ENCODE measurements around the gene PHETA1. TPM values are rescaled to one million over a fixed set of nuclear protein-coding genes. Genes with fewer than 3 reads are reported as not detected.

Gene PHETA1, protein sequence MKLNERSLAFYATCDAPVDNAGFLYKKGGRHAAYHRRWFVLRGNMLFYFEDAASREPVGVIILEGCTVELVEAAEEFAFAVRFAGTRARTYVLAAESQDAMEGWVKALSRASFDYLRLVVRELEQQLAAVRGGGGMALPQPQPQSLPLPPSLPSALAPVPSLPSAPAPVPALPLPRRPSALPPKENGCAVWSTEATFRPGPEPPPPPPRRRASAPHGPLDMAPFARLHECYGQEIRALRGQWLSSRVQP
- total RNA-seq (2012; rRNA removed), result 7.0 and 9.4 TPM in 2 replicates

GRCh38 chr12:111368788-111369495 is at the start of gene PHETA1:
TSS of gene PHETA1 (minus strand) at chr12:111369095. CDS start at chr12:111363427, 5,668 bp downstream.
- Histone ChIP-seq H3K4me1 (ENCODE audit: control insufficient read depth, insufficient read depth, low read length) (peaks cover 18% of the 10 kb centered on the region), H3K4me2 (ENCODE audit: low read length) (peak within 1 kb of the TSS; percentile 99), H3K4me3 (ENCODE audit: low read length) (peak within 1 kb of the TSS; percentile 96), H3K36me3 (ENCODE audit: insufficient read depth, low read length) (peaks cover 3% of the 10 kb centered on the region), H3K9me3 (replicated peaks; ENCODE audit: low read length) (no peaks in the 10 kb centered on the region), H3K27me3 (ENCODE audit: control insufficient read depth, insufficient read depth, low read length) (no peaks in the 10 kb centered on the region), H3K9ac (ENCODE audit: low read depth, low read length) (peak within 1 kb of the TSS; percentile 88)

- H3K9ac ChIP-seq (ENCODE audit: low read depth, low read length), result no peak overlapping the region
- peaks cover 14% of the 10 kb centered on the region for H3K4me1 ChIP-seq (ENCODE audit: control insufficient read depth, insufficient read depth, low read length)
- peaks cover 58% of the 10 kb centered on the region for H3K36me3 ChIP-seq (ENCODE audit: insufficient read depth, low read length)
- no peaks in the 10 kb centered on the region for H3K9me3 ChIP-seq (replicated peaks; ENCODE audit: low read length)
- no peak overlapping the region for H3K4me3 ChIP-seq (ENCODE audit: low read length)
- no peak overlapping the region for H3K4me2 ChIP-seq (ENCODE audit: low read length)
- no peaks in the 10 kb centered on the region for H3K27me3 ChIP-seq (ENCODE audit: control insufficient read depth, insufficient read depth, low read length)
These were observed 49.6 kb upstream of the PHETA1 start for GRCh38 chr12:111418594-111418880.

DNA sequence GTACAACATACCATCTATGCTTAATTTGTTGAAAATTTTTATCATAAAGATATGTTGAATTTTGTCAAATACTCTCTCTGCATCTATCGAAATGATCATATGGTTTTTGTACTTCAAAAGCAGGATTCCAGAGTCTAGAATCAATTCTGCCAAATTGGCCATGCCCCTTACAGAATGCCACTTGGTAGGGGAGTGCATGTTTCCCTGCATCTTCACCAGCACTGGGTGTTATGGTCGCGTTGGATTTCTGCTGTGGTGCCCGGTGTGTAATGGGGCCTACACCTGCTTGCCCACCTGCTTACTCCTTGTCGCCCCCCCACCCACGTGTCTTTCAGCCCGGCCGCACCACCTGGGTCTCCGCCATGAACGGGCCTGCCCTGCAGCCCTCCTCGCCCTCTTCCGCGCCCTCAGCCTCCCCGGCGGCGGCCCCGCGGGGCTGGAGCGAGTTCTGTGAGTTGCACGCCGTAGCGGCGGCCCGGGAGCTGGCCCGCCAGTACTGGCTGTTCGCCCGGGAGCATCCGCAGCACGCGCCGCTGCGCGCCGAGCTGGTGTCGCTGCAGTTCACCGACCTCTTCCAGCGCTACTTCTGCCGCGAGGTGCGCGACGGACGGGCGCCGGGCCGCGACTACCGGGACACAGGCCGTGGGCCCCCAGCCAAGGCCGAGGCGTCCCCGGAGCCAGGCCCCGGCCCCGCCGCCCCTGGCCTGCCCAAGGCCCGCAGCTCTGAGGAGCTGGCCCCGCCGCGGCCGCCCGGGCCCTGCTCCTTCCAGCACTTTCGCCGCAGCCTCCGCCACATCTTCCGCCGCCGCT is 49.1 kb upstream of the PHETA1 start:
- Histone ChIP-seq H3K4me2 (ENCODE audit: low read length) (no peak overlapping the region), H3K4me1 (ENCODE audit: control insufficient read depth, insufficient read depth, low read length) (peaks cover 20% of the 10 kb centered on the region), H3K27me3 (ENCODE audit: control insufficient read depth, insufficient read depth, low read length) (no peaks in the 10 kb centered on the region), H3K9ac (ENCODE audit: low read depth, low read length) (no peak overlapping the region), H3K9me3 (replicated peaks; ENCODE audit: low read length) (no peaks in the 10 kb centered on the region), H3K36me3 (ENCODE audit: insufficient read depth, low read length) (peaks cover 57% of the 10 kb centered on the region), H3K4me3 (ENCODE audit: low read length) (no peak overlapping the region)

- Histone ChIP-seq H3K36me3 (ENCODE audit: insufficient read depth, low read length) (peaks cover 55% of the 10 kb centered on the region), H3K4me3 (ENCODE audit: low read length) (no peak overlapping the region), H3K4me2 (ENCODE audit: low read length) (no peak overlapping the region), H3K27me3 (ENCODE audit: control insufficient read depth, insufficient read depth, low read length) (no peaks in the 10 kb centered on the region), H3K4me1 (ENCODE audit: control insufficient read depth, insufficient read depth, low read length) (peaks cover 27% of the 10 kb centered on the region), H3K9me3 (replicated peaks; ENCODE audit: low read length) (no peaks in the 10 kb centered on the region), H3K9ac (ENCODE audit: low read depth, low read length) (no peak overlapping the region)
These were observed 48.4 kb upstream of the PHETA1 start for GRCh38 chr12:111417290-111417689.

DNA sequence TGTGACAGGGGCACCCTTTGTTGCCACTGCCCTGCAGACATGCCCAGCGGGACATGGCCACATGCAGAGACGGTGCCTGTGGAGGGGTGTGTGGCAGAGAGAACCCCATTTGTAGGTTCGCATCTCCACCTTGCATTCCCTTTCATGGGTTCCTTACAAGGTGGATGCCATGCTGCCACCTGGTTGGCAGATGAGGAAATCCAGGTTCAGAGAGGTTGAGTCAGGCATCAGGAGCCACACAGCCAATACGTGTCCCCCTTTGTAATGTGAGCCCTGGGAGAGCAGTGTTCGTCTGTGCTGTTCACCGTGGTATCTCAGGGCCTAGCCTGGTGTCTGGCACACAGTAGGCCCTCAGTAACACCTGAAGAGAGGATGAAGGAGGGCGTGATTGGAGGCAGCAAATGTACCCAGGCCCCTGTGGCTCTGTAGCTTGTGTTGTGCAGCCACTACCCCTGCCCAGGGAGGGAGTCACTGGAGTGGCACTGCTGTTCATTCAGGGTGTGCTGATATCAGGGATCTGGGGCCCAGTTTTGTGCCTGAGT is 45.9 kb upstream of the PHETA1 start:
- no peaks in the 10 kb centered on the region for H3K9me3 ChIP-seq (replicated peaks; ENCODE audit: low read length)
- H3K9ac ChIP-seq (ENCODE audit: low read depth, low read length), result no peak overlapping the region
- no peak overlapping the region for H3K4me2 ChIP-seq (ENCODE audit: low read length)
- peaks cover 30% of the 10 kb centered on the region for H3K36me3 ChIP-seq (ENCODE audit: insufficient read depth, low read length)
- H3K4me1 ChIP-seq (ENCODE audit: control insufficient read depth, insufficient read depth, low read length), result peaks cover 52% of the 10 kb centered on the region
- no peak overlapping the region for H3K4me3 ChIP-seq (ENCODE audit: low read length)
- no peaks in the 10 kb centered on the region for H3K27me3 ChIP-seq (ENCODE audit: control insufficient read depth, insufficient read depth, low read length)

GRCh38 chr12:111413442-111414086 is 44.7 kb upstream of the PHETA1 start:
- no peaks in the 10 kb centered on the region for H3K9me3 ChIP-seq (replicated peaks; ENCODE audit: low read length)

DNA sequence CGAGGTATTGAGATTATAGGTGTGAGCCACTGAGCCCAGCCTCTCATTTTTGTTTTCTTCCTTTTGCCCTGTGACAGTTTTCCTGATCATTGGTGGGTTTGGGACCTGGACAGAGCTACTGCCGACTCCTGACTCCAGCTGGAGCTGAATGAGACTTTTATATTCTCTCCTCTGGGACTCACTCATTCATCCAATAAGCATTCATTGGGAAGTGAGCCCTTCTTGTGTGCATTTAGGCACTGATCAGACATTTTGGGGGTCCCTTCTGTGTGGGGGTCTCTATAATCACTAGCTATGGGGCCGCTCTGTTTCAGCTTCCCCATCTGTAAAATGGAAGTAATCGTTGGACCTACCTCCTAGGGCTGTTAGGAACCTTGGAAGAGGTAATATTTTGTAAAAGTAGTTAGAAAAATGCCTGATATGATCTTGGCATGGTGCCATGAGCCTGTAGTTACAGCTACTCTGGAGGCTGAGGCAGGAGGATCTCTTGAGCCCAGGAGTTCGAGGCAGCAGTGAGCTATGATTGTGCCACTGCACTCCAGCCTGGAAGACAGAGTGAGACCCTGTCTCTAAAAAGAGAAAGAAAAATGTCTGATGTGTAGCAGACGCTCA is 44.0 kb upstream of the PHETA1 start:
- Histone ChIP-seq H3K4me1 (ENCODE audit: control insufficient read depth, insufficient read depth, low read length) (peaks cover 70% of the 10 kb centered on the region), H3K4me3 (ENCODE audit: low read length) (no peak overlapping the region), H3K4me2 (ENCODE audit: low read length) (peak overlapping the region; percentile 60), H3K9ac (ENCODE audit: low read depth, low read length) (peak overlapping the region; percentile 93), H3K9me3 (replicated peaks; ENCODE audit: low read length) (no peaks in the 10 kb centered on the region), H3K27me3 (ENCODE audit: control insufficient read depth, insufficient read depth, low read length) (no peaks in the 10 kb centered on the region), H3K36me3 (ENCODE audit: insufficient read depth, low read length) (peaks cover 19% of the 10 kb centered on the region)

More at GRCh38 chr12:111413442-111414086, 44.7 kb upstream of the PHETA1 start:
- peaks cover 19% of the 10 kb centered on the region for H3K36me3 ChIP-seq (ENCODE audit: insufficient read depth, low read length)
- H3K4me3 ChIP-seq (ENCODE audit: low read length), result no peak overlapping the region
- no peak overlapping the region for H3K9ac ChIP-seq (ENCODE audit: low read depth, low read length)
- H3K4me2 ChIP-seq (ENCODE audit: low read length), result peak overlapping the region; percentile 60
- H3K27me3 ChIP-seq (ENCODE audit: control insufficient read depth, insufficient read depth, low read length), result no peaks in the 10 kb centered on the region
- H3K4me1 ChIP-seq (ENCODE audit: control insufficient read depth, insufficient read depth, low read length), result peaks cover 64% of the 10 kb centered on the region

DNA sequence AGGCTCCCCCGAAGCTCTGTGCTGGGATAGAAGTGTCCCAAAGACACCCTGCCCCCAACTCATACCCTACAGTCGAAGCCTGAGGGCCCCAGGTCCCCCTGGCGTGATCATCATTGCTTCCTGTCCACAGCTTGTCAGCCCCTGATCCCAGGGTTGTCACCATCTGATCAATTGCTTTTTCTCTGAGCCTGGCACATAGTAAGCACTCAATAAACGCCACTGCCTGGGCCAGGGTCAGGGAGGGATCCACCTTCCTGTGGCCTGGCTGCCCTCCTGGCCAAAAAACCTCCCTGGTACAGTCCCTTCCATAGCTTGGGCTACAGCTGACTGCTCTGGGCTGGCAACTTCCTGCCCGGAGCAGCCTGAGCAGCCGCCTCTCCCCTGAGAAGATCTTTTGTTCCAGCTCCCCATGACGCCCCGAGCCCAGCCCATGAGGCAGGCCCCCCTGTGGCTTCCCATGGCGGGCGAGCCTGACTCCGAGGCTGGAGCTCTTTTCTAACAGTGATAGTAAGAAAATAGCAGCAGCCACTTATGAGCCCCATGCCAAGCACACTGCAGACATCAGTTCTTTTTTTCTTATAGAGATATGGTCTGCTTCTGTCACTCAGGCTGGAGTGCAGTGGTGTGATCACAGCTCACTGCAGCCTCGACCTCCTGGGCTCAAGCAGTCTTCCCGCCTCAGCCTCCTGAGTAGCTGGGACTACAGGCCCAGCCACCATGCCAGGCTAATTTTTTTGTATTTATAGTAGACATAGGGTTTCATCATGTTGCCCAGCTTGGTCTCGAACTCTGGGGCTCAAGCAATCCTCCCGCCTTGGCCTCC is 43.3 kb upstream of the PHETA1 start:
- H3K4me2 ChIP-seq (ENCODE audit: low read length), result peak overlapping the region; percentile 98
- H3K27me3 ChIP-seq (ENCODE audit: control insufficient read depth, insufficient read depth, low read length), result no peaks in the 10 kb centered on the region
- H3K9me3 ChIP-seq (replicated peaks; ENCODE audit: low read length), result no peaks in the 10 kb centered on the region
- H3K36me3 ChIP-seq (ENCODE audit: insufficient read depth, low read length), result peaks cover 19% of the 10 kb centered on the region
- peak overlapping the region; percentile 93 for H3K9ac ChIP-seq (ENCODE audit: low read depth, low read length)
- H3K4me3 ChIP-seq (ENCODE audit: low read length), result peak overlapping the region; percentile 16
- peaks cover 77% of the 10 kb centered on the region for H3K4me1 ChIP-seq (ENCODE audit: control insufficient read depth, insufficient read depth, low read length)

DNA sequence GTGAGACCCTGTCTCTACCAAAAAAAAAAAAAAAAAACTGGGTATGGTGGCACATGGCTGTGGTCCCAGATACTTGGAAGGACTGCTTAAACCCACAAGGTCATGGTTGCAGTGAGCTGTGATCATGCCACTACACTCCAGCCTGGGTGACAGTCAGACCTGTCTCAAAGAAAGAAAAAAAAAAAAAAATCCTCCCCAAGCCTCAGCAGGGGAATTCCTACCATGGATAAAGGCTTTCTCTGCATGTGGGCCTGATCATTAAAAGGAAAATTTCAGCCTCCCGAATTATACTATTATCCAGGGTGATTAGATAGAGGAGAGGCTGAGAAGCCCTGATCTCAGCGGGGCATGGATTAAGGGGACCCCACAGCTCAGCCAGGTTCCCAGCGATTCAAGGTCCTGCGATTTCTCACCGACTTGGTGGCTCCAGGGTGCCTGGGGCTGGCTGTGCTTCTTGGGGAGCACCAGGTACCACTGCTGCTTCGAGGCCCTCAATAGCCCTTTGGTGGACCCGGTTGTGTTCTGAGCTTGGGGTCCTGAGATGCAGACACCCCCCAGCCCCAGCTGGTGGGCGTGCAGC is 42.4 kb upstream of the PHETA1 start:
- Histone ChIP-seq H3K4me1 (ENCODE audit: control insufficient read depth, insufficient read depth, low read length) (peaks cover 77% of the 10 kb centered on the region), H3K4me3 (ENCODE audit: low read length) (peak overlapping the region; percentile 16), H3K27me3 (ENCODE audit: control insufficient read depth, insufficient read depth, low read length) (no peaks in the 10 kb centered on the region), H3K36me3 (ENCODE audit: insufficient read depth, low read length) (peaks cover 19% of the 10 kb centered on the region), H3K9me3 (replicated peaks; ENCODE audit: low read length) (no peaks in the 10 kb centered on the region), H3K9ac (ENCODE audit: low read depth, low read length) (peak overlapping the region; percentile 93), H3K4me2 (ENCODE audit: low read length) (peak overlapping the region; percentile 98)

All from skeletal muscle satellite cell (primary cell).